DND-41 (cell line): Measurements from ENCODE around the gene DNPEP.

Experiments
- ATAC-seq: fragments of 200-7000 bp; cut with Tn5 transposase; 3 replicates; pipeline ENCODE4 v1.9.1; 2021; ENCODE audit warnings: low read depth; ENCODE audit not compliant: insufficient read depth
- DNase-seq: peaks from one replicate; pipeline ENCODE4 v3.0.0-alpha.2; 2020
- H2AFZ ChIP-seq: 2 replicates; pipeline ENCODE4 v1.6.0; 2012; ENCODE audit warnings: low read depth, low read length
- H3K27ac ChIP-seq: 2 replicates; pipeline ENCODE4 v1.5.1; 2012; ENCODE audit warnings: low read length, inconsistent platforms
- H3K27me3 ChIP-seq: fragments of 200-600 bp; sonication (generic); 2 replicates; pipeline ENCODE4 v1.6.0; 2012; ENCODE audit warnings: low read length, mild to moderate bottlenecking, inconsistent platforms; ENCODE audit not compliant: insufficient read depth, poor library complexity
- H3K36me3 ChIP-seq: 2 replicates; pipeline ENCODE4 v1.5.1; 2012; ENCODE audit warnings: low read length, inconsistent platforms; ENCODE audit not compliant: insufficient read depth
- H3K4me1 ChIP-seq: 2 replicates; pipeline ENCODE4 v1.5.1; 2012; ENCODE audit warnings: mild to moderate bottlenecking, low read length; ENCODE audit not compliant: insufficient read depth
- H3K4me2 ChIP-seq: 2 replicates; pipeline ENCODE4 v1.6.0; 2012; ENCODE audit warnings: mild to moderate bottlenecking, moderate library complexity, low read length, inconsistent platforms; ENCODE audit not compliant: insufficient read depth
- H3K4me3 ChIP-seq, 2 experiments: fragments of 200-600 bp in 1 of 2; shearing (Covaris generic) in 1 of 2; 2 replicates each; pipeline ENCODE4 v1.5.1; 2012 to 2016; ENCODE audit warnings: inconsistent platforms in 2 of 2, low read length in 2 of 2, mild to moderate bottlenecking in 2 of 2, low read depth in 1 of 2, moderate library complexity in 1 of 2
- H3K79me2 ChIP-seq: 2 replicates; pipeline ENCODE4 v1.6.0; 2012; ENCODE audit warnings: low read length, inconsistent platforms; ENCODE audit not compliant: insufficient read depth
- H3K9ac ChIP-seq: 2 replicates; pipeline ENCODE4 v1.6.0; 2012; ENCODE audit warnings: low read depth, mild to moderate bottlenecking, inconsistent platforms, low read length, moderate library complexity
- H3K9me3 ChIP-seq: 2 replicates; pipeline ENCODE4 v1.5.1; 2012; ENCODE audit warnings: low read length, moderate library complexity, mild to moderate bottlenecking, inconsistent platforms; ENCODE audit not compliant: insufficient read depth, severe bottlenecking
- H4K20me1 ChIP-seq: 2 replicates; pipeline ENCODE4 v1.6.0; 2012; ENCODE audit warnings: low read length; ENCODE audit not compliant: insufficient read depth
- CTCF ChIP-seq: IDR thresholded peaks from 2 replicates; pipeline ENCODE4 v1.5.1; 2012; ENCODE audit warnings: borderline replicate concordance, low read length, moderate library complexity, mild to moderate bottlenecking; ENCODE audit not compliant: poor library complexity, severe bottlenecking; ENCODE audit errors: extremely low read depth
- EZH2 ChIP-seq: IDR thresholded peaks from 3 replicates; pipeline ENCODE4 v1.6.1; 2012; ENCODE audit warnings: borderline replicate concordance, low read depth, mild to moderate bottlenecking, moderate library complexity, low read length, inconsistent platforms; ENCODE audit not compliant: severe bottlenecking

Gene DNPEP

GRCh38 chr2:219425238-219426067, 37.7 kb upstream of the DNPEP start:
- Histone ChIP-seq H3K36me3 (no peaks in the 10 kb centered on the region), H3K4me2 (no peak overlapping the region), H2AFZ (no peak overlapping the region), H3K9ac (no peak overlapping the region), H3K4me3 (no peak overlapping the region), H3K27ac (no peak overlapping the region), H3K27me3 (no peaks in the 10 kb centered on the region), H3K9me3 (no peaks in the 10 kb centered on the region), H3K4me1 (no peaks in the 10 kb centered on the region), H3K79me2 (no peaks in the 10 kb centered on the region), H4K20me1 (peaks cover 5% of the 10 kb centered on the region; the same call in 1 of the 2 replicates)
- TF ChIP-seq EZH2 (no peak), CTCF (no peak)
- DNase-seq (no peak), ATAC-seq (no peak)

GRCh38 chr2:219423652-219424377, 36.1 kb upstream of the DNPEP start:
- Histone ChIP-seq H2AFZ (no peak overlapping the region), H3K79me2 (no peaks in the 10 kb centered on the region), H3K9me3 (no peaks in the 10 kb centered on the region), H3K9ac (no peak overlapping the region), H3K36me3 (no peaks in the 10 kb centered on the region), H3K4me2 (no peak overlapping the region), H3K27me3 (no peaks in the 10 kb centered on the region), H4K20me1 (peaks cover 5% of the 10 kb centered on the region; the same call in 1 of the 2 replicates), H3K4me3 (no peak overlapping the region), H3K4me1 (no peaks in the 10 kb centered on the region), H3K27ac (no peak overlapping the region)
- TF ChIP-seq EZH2: no peak
- no peak for TF ChIP-seq CTCF
- DNase-seq (no peak), ATAC-seq (no peak)

- Histone ChIP-seq H3K27me3 (no peaks in the 10 kb centered on the region), H4K20me1 (peaks cover 5% of the 10 kb centered on the region; the same call in 1 of the 2 replicates), H3K4me2 (no peak overlapping the region), H3K79me2 (no peaks in the 10 kb centered on the region), H3K36me3 (no peaks in the 10 kb centered on the region), H3K4me1 (no peaks in the 10 kb centered on the region), H3K27ac (no peak overlapping the region), H3K4me3 (no peak overlapping the region), H2AFZ (no peak overlapping the region), H3K9ac (no peak overlapping the region), H3K9me3 (no peaks in the 10 kb centered on the region)
- no peak for DNase-seq
- ATAC-seq: no peak
- no peak for TF ChIP-seq CTCF
These were observed 35.3 kb upstream of the DNPEP start for GRCh38 chr2:219422952-219423534.
